ENCODE results near the gene CRLF2. TPM values are rescaled to one million over a fixed set of nuclear protein-coding genes. Genes with fewer than 3 reads are reported as not detected.
A peak's percentile ranks its signal among the peaks of the same experiment; 100 is the strongest.

CRLF2 gene
- total and polyA plus RNA-seq, 2 experiments from 2014 or later = not detected

GRCh38 chrX:1163231-1163630 lies 49.2 kb downstream of the CRLF2 start (continued):
- TF ChIP-seq, protein P1, sequence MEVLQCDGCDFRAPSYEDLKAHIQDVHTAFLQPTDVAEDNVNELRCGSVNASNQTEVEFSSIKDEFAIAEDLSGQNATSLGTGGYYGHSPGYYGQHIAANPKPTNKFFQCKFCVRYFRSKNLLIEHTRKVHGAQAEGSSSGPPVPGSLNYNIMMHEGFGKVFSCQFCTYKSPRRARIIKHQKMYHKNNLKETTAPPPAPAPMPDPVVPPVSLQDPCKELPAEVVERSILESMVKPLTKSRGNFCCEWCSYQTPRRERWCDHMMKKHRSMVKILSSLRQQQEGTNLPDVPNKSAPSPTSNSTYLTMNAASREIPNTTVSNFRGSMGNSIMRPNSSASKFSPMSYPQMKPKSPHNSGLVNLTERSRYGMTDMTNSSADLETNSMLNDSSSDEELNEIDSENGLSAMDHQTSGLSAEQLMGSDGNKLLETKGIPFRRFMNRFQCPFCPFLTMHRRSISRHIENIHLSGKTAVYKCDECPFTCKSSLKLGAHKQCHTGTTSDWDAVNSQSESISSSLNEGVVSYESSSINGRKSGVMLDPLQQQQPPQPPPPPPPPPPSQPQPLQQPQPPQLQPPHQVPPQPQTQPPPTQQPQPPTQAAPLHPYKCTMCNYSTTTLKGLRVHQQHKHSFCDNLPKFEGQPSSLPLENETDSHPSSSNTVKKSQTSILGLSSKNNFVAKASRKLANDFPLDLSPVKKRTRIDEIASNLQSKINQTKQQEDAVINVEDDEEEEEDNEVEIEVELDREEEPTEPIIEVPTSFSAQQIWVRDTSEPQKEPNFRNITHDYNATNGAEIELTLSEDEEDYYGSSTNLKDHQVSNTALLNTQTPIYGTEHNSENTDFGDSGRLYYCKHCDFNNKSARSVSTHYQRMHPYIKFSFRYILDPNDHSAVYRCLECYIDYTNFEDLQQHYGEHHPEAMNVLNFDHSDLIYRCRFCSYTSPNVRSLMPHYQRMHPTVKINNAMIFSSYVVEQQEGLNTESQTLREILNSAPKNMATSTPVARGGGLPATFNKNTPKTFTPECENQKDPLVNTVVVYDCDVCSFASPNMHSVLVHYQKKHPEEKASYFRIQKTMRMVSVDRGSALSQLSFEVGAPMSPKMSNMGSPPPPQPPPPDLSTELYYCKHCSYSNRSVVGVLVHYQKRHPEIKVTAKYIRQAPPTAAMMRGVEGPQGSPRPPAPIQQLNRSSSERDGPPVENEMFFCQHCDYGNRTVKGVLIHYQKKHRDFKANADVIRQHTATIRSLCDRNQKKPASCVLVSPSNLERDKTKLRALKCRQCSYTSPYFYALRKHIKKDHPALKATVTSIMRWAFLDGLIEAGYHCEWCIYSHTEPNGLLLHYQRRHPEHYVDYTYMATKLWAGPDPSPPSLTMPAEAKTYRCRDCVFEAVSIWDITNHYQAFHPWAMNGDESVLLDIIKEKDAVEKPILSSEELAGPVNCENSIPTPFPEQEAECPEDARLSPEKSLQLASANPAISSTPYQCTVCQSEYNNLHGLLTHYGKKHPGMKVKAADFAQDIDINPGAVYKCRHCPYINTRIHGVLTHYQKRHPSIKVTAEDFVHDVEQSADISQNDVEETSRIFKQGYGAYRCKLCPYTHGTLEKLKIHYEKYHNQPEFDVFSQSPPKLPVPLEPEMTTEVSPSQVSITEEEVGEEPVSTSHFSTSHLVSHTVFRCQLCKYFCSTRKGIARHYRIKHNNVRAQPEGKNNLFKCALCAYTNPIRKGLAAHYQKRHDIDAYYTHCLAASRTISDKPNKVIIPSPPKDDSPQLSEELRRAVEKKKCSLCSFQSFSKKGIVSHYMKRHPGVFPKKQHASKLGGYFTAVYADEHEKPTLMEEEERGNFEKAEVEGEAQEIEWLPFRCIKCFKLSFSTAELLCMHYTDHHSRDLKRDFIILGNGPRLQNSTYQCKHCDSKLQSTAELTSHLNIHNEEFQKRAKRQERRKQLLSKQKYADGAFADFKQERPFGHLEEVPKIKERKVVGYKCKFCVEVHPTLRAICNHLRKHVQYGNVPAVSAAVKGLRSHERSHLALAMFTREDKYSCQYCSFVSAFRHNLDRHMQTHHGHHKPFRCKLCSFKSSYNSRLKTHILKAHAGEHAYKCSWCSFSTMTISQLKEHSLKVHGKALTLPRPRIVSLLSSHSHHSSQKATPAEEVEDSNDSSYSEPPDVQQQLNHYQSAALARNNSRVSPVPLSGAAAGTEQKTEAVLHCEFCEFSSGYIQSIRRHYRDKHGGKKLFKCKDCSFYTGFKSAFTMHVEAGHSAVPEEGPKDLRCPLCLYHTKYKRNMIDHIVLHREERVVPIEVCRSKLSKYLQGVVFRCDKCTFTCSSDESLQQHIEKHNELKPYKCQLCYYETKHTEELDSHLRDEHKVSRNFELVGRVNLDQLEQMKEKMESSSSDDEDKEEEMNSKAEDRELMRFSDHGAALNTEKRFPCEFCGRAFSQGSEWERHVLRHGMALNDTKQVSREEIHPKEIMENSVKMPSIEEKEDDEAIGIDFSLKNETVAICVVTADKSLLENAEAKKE (CRISPR knock-in tag; IDR thresholded peaks at IDR 0.05) = no peak
- TF ChIP-seq JUNB (IDR thresholded peaks at IDR 0.05; ENCODE audit: unreplicated experiment) = no peak
- TF ChIP-seq EZH2 (IDR thresholded peaks at IDR 0.05; ENCODE audit: low read depth, unreplicated experiment) = no peak
- TF ChIP-seq STAT1 (IDR thresholded peaks at IDR 0.05; ENCODE audit: unreplicated experiment) = no peak
- TF ChIP-seq ETS1 (IDR thresholded peaks at IDR 0.05) = no peak

DNA sequence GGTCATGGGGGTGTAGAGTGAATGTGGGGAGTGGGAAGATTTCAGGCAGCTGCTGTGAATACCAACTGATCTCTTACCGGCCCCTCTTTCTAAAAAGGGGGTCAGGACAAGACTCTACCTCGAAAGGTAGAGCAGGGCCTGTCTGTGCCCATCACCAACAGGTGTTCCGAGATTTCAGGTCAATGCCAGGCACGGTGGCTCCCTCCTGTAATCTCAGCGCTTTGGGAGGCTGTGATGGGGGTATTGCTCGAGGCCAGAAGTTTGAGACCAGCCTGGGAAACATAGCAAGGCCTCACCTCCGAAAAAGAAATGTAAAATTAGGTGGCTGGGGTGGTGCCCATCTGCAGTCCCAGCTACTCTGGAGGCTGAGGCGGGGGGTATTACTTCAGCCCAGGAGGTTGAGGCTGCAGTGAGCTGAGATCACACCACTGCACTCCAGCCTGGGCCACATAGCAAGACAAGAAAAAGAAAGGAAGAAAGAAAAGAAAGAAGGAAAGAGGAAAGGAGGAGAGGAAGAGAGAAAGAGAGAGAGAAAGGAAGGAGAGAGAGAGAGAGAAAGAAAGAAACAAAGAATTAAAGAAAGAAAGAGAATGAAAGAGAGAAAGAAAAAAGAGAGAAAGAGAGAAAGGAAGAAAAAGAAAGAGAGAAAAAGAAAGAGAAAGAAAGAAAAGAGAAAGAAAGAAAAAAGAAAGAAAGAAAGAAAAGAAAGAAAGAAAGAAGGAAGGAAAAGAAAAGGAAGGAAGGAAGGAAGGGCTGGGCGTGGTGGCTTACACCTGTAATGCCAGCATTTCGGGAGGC lies 50.1 kb downstream of the CRLF2 start:
- Mint-ChIP-seq H3K27me3 (ENCODE audit: insufficient read depth, low read depth, poor library complexity) (peaks cover 33% of the 10 kb centered on the region), H3K4me1 (no peaks in the 10 kb centered on the region), H3K27ac (no peak overlapping the region), H3K9me3 (peaks cover 82% of the 10 kb centered on the region), H3K4me3 (no peak overlapping the region), H3K36me3 (ENCODE audit: low read depth) (peaks cover 44% of the 10 kb centered on the region)
- Histone ChIP-seq H3F3A (replicated peaks; ENCODE audit: low read depth) (peaks cover 21% of the 10 kb centered on the region), H3K79me2 (replicated peaks; ENCODE audit: insufficient read depth) (no peaks in the 10 kb centered on the region), H2AFZ (0 out of 2 replicates have a peak overlapping the region, but pooled peaks have one; percentile 47), H3K4me1 (ENCODE audit: insufficient read depth) (peaks cover 11% of the 10 kb centered on the region), H3K9me2 (ENCODE audit: insufficient read depth) (peaks cover under 1% of the 10 kb centered on the region; the same call in 1 of the 2 replicates), H3K27me3 (ENCODE audit: insufficient read depth) (no peaks in the 10 kb centered on the region), H4K20me1 (replicated peaks; ENCODE audit: insufficient read depth) (no peaks in the 10 kb centered on the region), H3K36me3 (ENCODE audit: insufficient read depth) (no peaks in the 10 kb centered on the region; the same call in 1 of the 2 replicates), H3K27ac (ENCODE audit: low read depth) (no peak overlapping the region), H3K4me2 (no peak overlapping the region), H3K4me3 (no peak overlapping the region)
- TF ChIP-seq, protein P1 (CRISPR knock-in tag; IDR thresholded peaks at IDR 0.05) = no peak
- no peak for TF ChIP-seq STAT1 (IDR thresholded peaks at IDR 0.05; ENCODE audit: unreplicated experiment)
- TF ChIP-seq ZNF331 (CRISPR knock-in tag; IDR thresholded peaks at IDR 0.05; ENCODE audit: low read depth) = no peak
- TF ChIP-seq EZH2phosphoT487 (IDR thresholded peaks at IDR 0.05; ENCODE audit: unreplicated experiment) = no peak
- ATAC-seq (no peak), DNase-seq (ENCODE audit: low spot score) (no peak)

Measured in GM23338 (cell line).